K562 (cell line): ENCODE measurements around the gene RAB40B. TPM values are rescaled to one million over a fixed set of nuclear protein-coding genes. Genes with fewer than 3 reads are reported as not detected.
"Not testable (repeated sequence)": the region's sequence is repeated elsewhere in the genome, so short reads cannot be mapped to it uniquely, and the experiment has no call there.

Experiments used
- ATAC-seq: fragments of 200-7000 bp; cut with Tn5 transposase; 3 replicates; pipeline ENCODE4 v1.9.1; 2020; ENCODE audit warnings: moderate library complexity
- BruUV-seq: library from RNA; stranded (reverse); fragments of 400-500 nt; replicated peaks from 2 replicates; lab custom pipeline; 2021; lab: Mats Ljungman, UMichigan
- CTCF ChIA-PET: fragments of 300-600 bp; formaldehyde crosslinking; extraction: SDS; loops from one replicate; lab custom pipeline; 2021; ENCODE audit warnings: low intra/inter-chr PET ratio; lab: Yijun Ruan, JAX
- POLR2A ChIA-PET: fragments of 300-600, 350-650 bp; sonication (Branson Sonifier 250); formaldehyde crosslinking; extraction: SDS; loops from one replicate; lab custom pipeline; 2021; ENCODE audit warnings: antibody characterized with exemption, inconsistent platforms; lab: Yijun Ruan, JAX
- DNase-seq, 4 experiments: peaks; one replicate each; pipeline versions ENCODE4 v3.0.0 to v3.0.0-alpha.2; 2011 to 2018; ENCODE audit warnings: low spot score in 3 of 4, mixed read lengths in 3 of 4; ENCODE audit errors: extremely low read depth in 1 of 4
- FAIRE-seq: peaks from 2 replicates; lab custom pipeline; 2011; peaks lifted over from hg19 to GRCh38; lab: Jason Lieb, UNC
- H2AFZ ChIP-seq: 2 replicates; pipeline ENCODE4 v1.6.0; 2011; ENCODE audit warnings: low read depth, low read length, control low read depth, inconsistent platforms
- H3K27ac ChIP-seq: fragments of 200-600 bp; 3 replicates; pipeline ENCODE4 v1.8.0; 2011; ENCODE audit warnings: low read depth, mild to moderate bottlenecking, control low read depth, inconsistent platforms, low read length, moderate library complexity, mixed read lengths; ENCODE audit errors: extremely low read depth
- H3K27me3 ChIP-seq, 2 experiments: fragments of 300-600 bp in 1 of 2; 2 replicates in 1 of 2; 3 replicates in 1 of 2; pipeline versions ENCODE4 v1.6.0 to v1.8.0; 2011; ENCODE audit warnings: inconsistent platforms in 2 of 2, low read length in 2 of 2, mild to moderate bottlenecking in 1 of 2, mixed read lengths in 1 of 2, moderate library complexity in 1 of 2; ENCODE audit not compliant: control insufficient read depth in 2 of 2, insufficient read depth in 2 of 2
- H3K36me3 ChIP-seq: fragments of 300-600 bp; 3 replicates; pipeline ENCODE4 v1.8.0; 2011; ENCODE audit warnings: mild to moderate bottlenecking, low read length, inconsistent platforms; ENCODE audit not compliant: control insufficient read depth, insufficient read depth
- H3K4me1 ChIP-seq, 2 experiments: fragments of 200-600 bp in 1 of 2; replicated peaks in 1 of 2; 2 replicates in 1 of 2; 3 replicates in 1 of 2; pipeline versions ENCODE4 v1.5.1 to v1.8.0; 2011; ENCODE audit warnings: inconsistent platforms in 2 of 2, low read length in 2 of 2, mild to moderate bottlenecking in 1 of 2, mixed read lengths in 1 of 2, moderate library complexity in 1 of 2; ENCODE audit not compliant: control insufficient read depth in 2 of 2, insufficient read depth in 2 of 2
- H3K4me2 ChIP-seq: 2 replicates; pipeline ENCODE4 v1.6.1; 2011; ENCODE audit warnings: low read length, control low read depth, inconsistent platforms, mixed read lengths; ENCODE audit not compliant: insufficient read depth
- H3K4me3 ChIP-seq: fragments of 200-600 bp; sonication (generic), shearing (Covaris generic); 2 replicates; pipeline ENCODE4 v1.5.1; 2016; ENCODE audit warnings: control low read depth, inconsistent platforms
- H3K79me2 ChIP-seq: fragments of 200-600 bp; 3 replicates; pipeline ENCODE4 v1.8.0; 2011; ENCODE audit warnings: low read length, inconsistent platforms; ENCODE audit not compliant: control insufficient read depth, insufficient read depth
- H3K9ac ChIP-seq, 2 experiments: 2 replicates each; pipeline versions ENCODE4 v1.6.0 to v1.6.1; 2011; ENCODE audit warnings: low read depth in 2 of 2, low read length in 2 of 2, control low read depth in 1 of 2, inconsistent platforms in 1 of 2, mild to moderate bottlenecking in 1 of 2, mixed read lengths in 1 of 2; ENCODE audit not compliant: insufficient read depth in 1 of 2
- H3K9me1 ChIP-seq: one replicate; pipeline ENCODE4 v1.6.0; 2011; ENCODE audit warnings: inconsistent platforms, mild to moderate bottlenecking, low read length, moderate library complexity; ENCODE audit not compliant: control insufficient read depth, insufficient read depth
- H3K9me3 ChIP-seq: replicated peaks from 2 replicates; pipeline ENCODE4 v1.5.1; 2011; ENCODE audit warnings: low read depth, low read length, inconsistent platforms; ENCODE audit not compliant: control insufficient read depth, insufficient read depth
- H4K20me1 ChIP-seq: replicated peaks from 2 replicates; pipeline ENCODE4 v1.6.1; 2011; ENCODE audit warnings: low read length, inconsistent platforms, mixed read lengths; ENCODE audit not compliant: control insufficient read depth, insufficient read depth
- FOXJ2 ChIP-seq: fragments of 200-800 bp; sonication (Bioruptor generic); IDR thresholded peaks from 2 replicates; pipeline ENCODE4 v1.6.1; 2016; ENCODE audit warnings: missing genetic modification characterization, missing compliant biosample characterization
- NCOA1 ChIP-seq: fragments of 450-650 bp; IDR thresholded peaks from 2 replicates; pipeline ENCODE4 v1.6.1; 2016; ENCODE audit warnings: low read depth
- PRDM10 ChIP-seq: fragments of 450-650 bp; IDR thresholded peaks from 2 replicates; pipeline ENCODE4 v1.6.1; 2018; ENCODE audit not compliant: partially characterized antibody
- WGBS: fragments of 100-300 bp; shearing (Covaris generic); methylation state at CpG from one replicate; pipeline ENCODE4 v1.1.6; 2016; ENCODE audit warnings: low coverage, mixed read lengths; ENCODE audit not compliant: insufficient coverage; ENCODE audit errors: missing lambda C conversion rate; 5-methylcytosine and 5-hydroxymethylcytosine counted together
- in situ Hi-C: fragments of 300-500 bp; cut with MboI; formaldehyde crosslinking; loops from 4 replicates; pipeline ENCODE4 v1.15.0; 2018; ENCODE audit warnings: inconsistent platforms, mixed read lengths
- intact Hi-C: fragments of 100-400 bp; cut with micrococcal nuclease; formaldehyde crosslinking; loops from 2 replicates; pipeline ENCODE4 v1.14.2; 2022
- polyA plus RNA-seq, 8 experiments: library from polyadenylated mRNA; depleted of rRNA in 4 of 8; stranded (reverse) in 5 of 8; unstranded in 3 of 8; fragments of >200 nt; fragmentation: Nextera tagmentation in 2 of 8; fragmentation: Illumina TruSeq in 1 of 8; extraction: Ambion mirVana in 2 of 8; extraction: Trizol in 1 of 8; gene quantifications; 2 replicates each; pipeline versions ENCODE4 v1.2.1 to v1.2.3, GENCODE V29; 2011 to 2014; ENCODE audit warnings: inconsistent platforms in 1 of 8, missing spikeins in 1 of 8
- total RNA-seq, 7 experiments: library from RNA; depleted of rRNA in 6 of 7; stranded (reverse); fragments of >200 nt in 6 of 7; fragmentation: Illumina TruSeq in 2 of 7; extraction: Trizol in 2 of 7; gene quantifications; 2 replicates each; pipeline versions ENCODE4 v1.2.1 to v1.2.3, GENCODE V29; 2011 to 2021; ENCODE audit warnings: low replicate concordance in 1 of 7

The RAB40B gene
- total and polyA plus RNA-seq, 9 of the 15 experiments (the other 6 are each of a cell fraction or from before 2014, with no cell fraction given) = 0.13 to 4.6 (median 1.4) TPM

- TF ChIP-seq PRDM10 = no peak
- no peak for TF ChIP-seq NCOA1
- TF ChIP-seq FOXJ2 (tag) = no peak
Observed at GRCh38 chr17:82655038-82655479, 43.4 kb downstream of the RAB40B start (continued).

GRCh38 chr17:82654611-82655010 lies 43.9 kb downstream of the RAB40B start:
- H4K20me1 ChIP-seq, FAIRE-seq, DNase-seq, CTCF ChIA-PET, H3K36me3 ChIP-seq, H3K9ac ChIP-seq, H3K9me3 ChIP-seq, BruUV-seq, H3K4me3 ChIP-seq, in situ Hi-C loops, ATAC-seq, H3K4me2 ChIP-seq, H3K9me1 ChIP-seq, intact Hi-C loops, H3K79me2 ChIP-seq, H3K27ac ChIP-seq, H3K27me3 ChIP-seq, H2AFZ ChIP-seq: not testable (repeated sequence)
- POLR2A ChIA-PET = interaction anchor here (0.6 kb wide), 1 partner anchor 285 kb away, joined by 3 read pairs; no protein-coding TSS in a partner anchor
- H3K4me1 ChIP-seq = peaks cover 0 to 22% of the 10 kb centered on the region in 2 experiments; a peak in 2 of 5 replicates
- 61% methylated on average over 6 of the region's 6 CpGs for WGBS
